ENCODE measurements around the gene C16orf46.
A peak's percentile ranks its signal among the peaks of the same experiment; 100 is the strongest.

Gene C16orf46

GRCh38 chr16:81077076-81077940 lies at the start of gene C16orf46:
Gene C16orf46 (minus strand): TSS chr16:81077238. CDS start chr16:81063955, 13,283 bp downstream.
- Histone ChIP-seq H3K4me1 (ENCODE audit: control insufficient read depth, low read length) (peaks cover 17% of the 10 kb centered on the region), H3K79me2 (ENCODE audit: control insufficient read depth, low read length) (no peaks in the 10 kb centered on the region), H3F3A (ENCODE audit: control insufficient read depth, insufficient read depth) (0 out of 2 replicates have a peak, but pooled peaks cover 3% of the 10 kb centered on the region), H3K27me3 (ENCODE audit: control insufficient read depth, low read length) (peaks cover 3% of the 10 kb centered on the region; the same call in 1 of the 2 replicates), H4K20me1 (ENCODE audit: control insufficient read depth, insufficient read depth, low read depth, low read length) (no peaks in the 10 kb centered on the region), H3K36me3 (ENCODE audit: control insufficient read depth, low read length) (peaks cover 6% of the 10 kb centered on the region), H3K9me3 (ENCODE audit: control insufficient read depth, insufficient read depth, low read length) (no peaks in the 10 kb centered on the region), H3K4me3 (ENCODE audit: low read length) (peak within 1 kb of the TSS; percentile 81), H3K27ac (ENCODE audit: low read depth, low read length) (peak within 1 kb of the TSS; percentile 61), H3K4me2 (ENCODE audit: low read length) (peak within 1 kb of the TSS; percentile 100), H3K9me2 (replicated peaks; ENCODE audit: control insufficient read depth, low read length) (no peaks in the 10 kb centered on the region)
- TF ChIP-seq EZH2phosphoT487 (IDR thresholded peaks at IDR 0.05; ENCODE audit: borderline replicate concordance, low read length) (no peak), CTCF (IDR thresholded peaks at IDR 0.05; ENCODE audit: low read depth, low read length, poor library complexity, severe bottlenecking) (no peak)

GRCh38 chr16:81123092-81123852 lies 46.2 kb upstream of the C16orf46 start:
- no peak overlapping the region for H3K4me2 ChIP-seq (ENCODE audit: low read length)
- no peaks in the 10 kb centered on the region for H4K20me1 ChIP-seq (ENCODE audit: control insufficient read depth, insufficient read depth, low read depth, low read length)
- H3K27me3 ChIP-seq (ENCODE audit: control insufficient read depth, low read length) = no peaks in the 10 kb centered on the region

GRCh38 chr16:81121474-81121990 lies 44.5 kb upstream of the C16orf46 start:
- Histone ChIP-seq H3K79me2 (ENCODE audit: control insufficient read depth, low read length) (no peaks in the 10 kb centered on the region), H3K36me3 (ENCODE audit: control insufficient read depth, low read length) (no peaks in the 10 kb centered on the region), H3K9me2 (replicated peaks; ENCODE audit: control insufficient read depth, low read length) (no peaks in the 10 kb centered on the region), H3F3A (ENCODE audit: control insufficient read depth, insufficient read depth) (no peaks in the 10 kb centered on the region), H3K4me2 (ENCODE audit: low read length) (no peak overlapping the region), H3K9me3 (ENCODE audit: control insufficient read depth, insufficient read depth, low read length) (no peaks in the 10 kb centered on the region), H3K4me3 (ENCODE audit: low read length) (no peak overlapping the region), H3K27ac (ENCODE audit: low read depth, low read length) (no peak overlapping the region), H4K20me1 (ENCODE audit: control insufficient read depth, insufficient read depth, low read depth, low read length) (no peaks in the 10 kb centered on the region), H3K4me1 (ENCODE audit: control insufficient read depth, low read length) (no peaks in the 10 kb centered on the region), H3K27me3 (ENCODE audit: control insufficient read depth, low read length) (no peaks in the 10 kb centered on the region)
- TF ChIP-seq CTCF (IDR thresholded peaks at IDR 0.05; ENCODE audit: low read depth, low read length, poor library complexity, severe bottlenecking) (no peak), EZH2phosphoT487 (IDR thresholded peaks at IDR 0.05; ENCODE audit: borderline replicate concordance, low read length) (no peak)

More at GRCh38 chr16:81123092-81123852, 46.2 kb upstream of the C16orf46 start:
- no peaks in the 10 kb centered on the region for H3K79me2 ChIP-seq (ENCODE audit: control insufficient read depth, low read length)
- H3K27ac ChIP-seq (ENCODE audit: low read depth, low read length) = no peak overlapping the region
- H3K36me3 ChIP-seq (ENCODE audit: control insufficient read depth, low read length) = no peaks in the 10 kb centered on the region
- no peaks in the 10 kb centered on the region for H3F3A ChIP-seq (ENCODE audit: control insufficient read depth, insufficient read depth)
- TF ChIP-seq EZH2phosphoT487 (IDR thresholded peaks at IDR 0.05; ENCODE audit: borderline replicate concordance, low read length) (no peak), CTCF (IDR thresholded peaks at IDR 0.05; ENCODE audit: low read depth, low read length, poor library complexity, severe bottlenecking) (no peak)
- no peaks in the 10 kb centered on the region for H3K4me1 ChIP-seq (ENCODE audit: control insufficient read depth, low read length)
- no peak overlapping the region for H3K4me3 ChIP-seq (ENCODE audit: low read length)
- H3K9me2 ChIP-seq (replicated peaks; ENCODE audit: control insufficient read depth, low read length) = no peaks in the 10 kb centered on the region
- no peaks in the 10 kb centered on the region for H3K9me3 ChIP-seq (ENCODE audit: control insufficient read depth, insufficient read depth, low read length)

Measured in DOHH2 (cell line).